Calu3 (cell line): Measurements from ENCODE around the gene PHKG2. TPM values are rescaled to one million over a fixed set of nuclear protein-coding genes. Genes with fewer than 3 reads are reported as not detected.

Experiments
- BruUV-seq: library from RNA; stranded (reverse); fragments of 400-500 nt; replicated peaks from 2 replicates; lab custom pipeline; 2021; lab: Mats Ljungman, UMichigan
- CTCF ChIA-PET: fragments of 300-600 bp; sonication (Branson Sonifier 250); formaldehyde crosslinking; loops from one replicate; lab custom pipeline; 2022; ENCODE audit warnings: antibody characterized with exemption; lab: Charles Lee
- DNase-seq: peaks from one replicate; pipeline ENCODE4 v3.0.0; 2022
- H3K27ac Mint-ChIP-seq: one replicate; pipeline ENCODE4 v1.8.0; 2022; ENCODE audit warnings: mixed read lengths; ENCODE audit not compliant: unreplicated experiment
- H3K27me3 Mint-ChIP-seq: one replicate; pipeline ENCODE4 v1.8.0; 2022; ENCODE audit warnings: mixed read lengths; ENCODE audit not compliant: unreplicated experiment
- H3K36me3 Mint-ChIP-seq: one replicate; pipeline ENCODE4 v1.8.0; 2022; ENCODE audit warnings: mild to moderate bottlenecking, moderate library complexity, mixed read lengths; ENCODE audit not compliant: insufficient read depth, unreplicated experiment
- H3K4me1 Mint-ChIP-seq: one replicate; pipeline ENCODE4 v1.8.0; 2022; ENCODE audit warnings: mild to moderate bottlenecking, low read depth, mixed read lengths; ENCODE audit not compliant: unreplicated experiment
- H3K4me3 Mint-ChIP-seq: one replicate; pipeline ENCODE4 v1.8.0; 2022; ENCODE audit warnings: mild to moderate bottlenecking, low read depth, moderate library complexity, mixed read lengths; ENCODE audit not compliant: unreplicated experiment
- H3K9me3 Mint-ChIP-seq: one replicate; pipeline ENCODE4 v1.8.0; 2022; ENCODE audit warnings: low read depth, mixed read lengths; ENCODE audit not compliant: unreplicated experiment
- CTCF ChIP-seq: fragments of 200-600 bp; IDR thresholded peaks from one replicate; pipeline ENCODE4 v1.8.0; 2022; ENCODE audit warnings: antibody characterized with exemption; ENCODE audit not compliant: unreplicated experiment
- intact Hi-C: fragments of 100-400 bp; cut with micrococcal nuclease; formaldehyde crosslinking; loops from one replicate; pipeline ENCODE4 v1.10.0; 2022; ENCODE audit not compliant: unreplicated experiment
- total RNA-seq: library from RNA; stranded (reverse); gene quantifications from 2 replicates; pipeline ENCODE4 v1.2.3, GENCODE V29; 2022

PHKG2 gene
- total RNA-seq, 1 experiment from 2014 or later, result 66.7 TPM

- peaks cover 70% of the 10 kb centered on the region for H3K36me3 Mint-ChIP-seq
- H3K4me3 Mint-ChIP-seq, result no peak overlapping the region
- no peak for DNase-seq
- no peak for TF ChIP-seq CTCF
- intact Hi-C loops, result no loop called here
- peaks cover 27% of the 10 kb centered on the region for H3K4me1 Mint-ChIP-seq
- no peaks in the 10 kb centered on the region for H3K9me3 Mint-ChIP-seq
- BruUV-seq, result no TSS peak
- no peaks in the 10 kb centered on the region for H3K27me3 Mint-ChIP-seq
- CTCF ChIA-PET, result no interaction called here
- H3K27ac Mint-ChIP-seq, result peak overlapping the region; percentile 6
Observed at GRCh38 chr16:30750876-30751465, 2.7 kb downstream of the PHKG2 start.

- CTCF ChIA-PET, result no interaction called here
- intact Hi-C loops, result no loop called here
Observed at GRCh38 chr16:30753596-30753995, 5.4 kb downstream of the PHKG2 start.

GRCh38 chr16:30755955-30756780, 7.9 kb downstream of the PHKG2 start:
- no TSS peak for BruUV-seq
- H3K4me1 Mint-ChIP-seq, result peaks cover 8% of the 10 kb centered on the region
- H3K27me3 Mint-ChIP-seq, result no peaks in the 10 kb centered on the region
- no peak overlapping the region for H3K4me3 Mint-ChIP-seq
- no peak overlapping the region for H3K27ac Mint-ChIP-seq
- DNase-seq, result no peak
- peaks cover 45% of the 10 kb centered on the region for H3K36me3 Mint-ChIP-seq
- CTCF ChIA-PET, result no interaction called here
- no peak for TF ChIP-seq CTCF
- intact Hi-C loops, result no loop called here
- no peaks in the 10 kb centered on the region for H3K9me3 Mint-ChIP-seq

More at GRCh38 chr16:30753596-30753995, 5.4 kb downstream of the PHKG2 start:
- no peak for TF ChIP-seq CTCF
- H3K36me3 Mint-ChIP-seq, result peaks cover 49% of the 10 kb centered on the region
- BruUV-seq, result no TSS peak
- H3K9me3 Mint-ChIP-seq, result no peaks in the 10 kb centered on the region
- peaks cover 10% of the 10 kb centered on the region for H3K4me1 Mint-ChIP-seq
- H3K4me3 Mint-ChIP-seq, result no peak overlapping the region
- H3K27me3 Mint-ChIP-seq, result no peaks in the 10 kb centered on the region
- H3K27ac Mint-ChIP-seq, result no peak overlapping the region
- DNase-seq, result no peak

- intact Hi-C loops, result no loop called here
- CTCF ChIA-PET, result no interaction called here
- no peak overlapping the region for H3K4me3 Mint-ChIP-seq
- DNase-seq, result no peak
- H3K9me3 Mint-ChIP-seq, result no peaks in the 10 kb centered on the region
- H3K36me3 Mint-ChIP-seq, result peaks cover 51% of the 10 kb centered on the region
- H3K4me1 Mint-ChIP-seq, result peaks cover 9% of the 10 kb centered on the region
- TF ChIP-seq CTCF, result no peak
- BruUV-seq, result no TSS peak
- no peak overlapping the region for H3K27ac Mint-ChIP-seq
- H3K27me3 Mint-ChIP-seq, result no peaks in the 10 kb centered on the region
Observed at GRCh38 chr16:30756781-30757100, 8.5 kb downstream of the PHKG2 start.
